GM18858 (cell line): Measurements from ENCODE around the gene SLC25A10.

Source experiments
- ATAC-seq: cut with Tn5 transposase; IDR thresholded peaks from one replicate; pipeline ENCODE4 v1.9.1; 2021; ENCODE audit not compliant: unreplicated experiment

Gene SLC25A10

DNA sequence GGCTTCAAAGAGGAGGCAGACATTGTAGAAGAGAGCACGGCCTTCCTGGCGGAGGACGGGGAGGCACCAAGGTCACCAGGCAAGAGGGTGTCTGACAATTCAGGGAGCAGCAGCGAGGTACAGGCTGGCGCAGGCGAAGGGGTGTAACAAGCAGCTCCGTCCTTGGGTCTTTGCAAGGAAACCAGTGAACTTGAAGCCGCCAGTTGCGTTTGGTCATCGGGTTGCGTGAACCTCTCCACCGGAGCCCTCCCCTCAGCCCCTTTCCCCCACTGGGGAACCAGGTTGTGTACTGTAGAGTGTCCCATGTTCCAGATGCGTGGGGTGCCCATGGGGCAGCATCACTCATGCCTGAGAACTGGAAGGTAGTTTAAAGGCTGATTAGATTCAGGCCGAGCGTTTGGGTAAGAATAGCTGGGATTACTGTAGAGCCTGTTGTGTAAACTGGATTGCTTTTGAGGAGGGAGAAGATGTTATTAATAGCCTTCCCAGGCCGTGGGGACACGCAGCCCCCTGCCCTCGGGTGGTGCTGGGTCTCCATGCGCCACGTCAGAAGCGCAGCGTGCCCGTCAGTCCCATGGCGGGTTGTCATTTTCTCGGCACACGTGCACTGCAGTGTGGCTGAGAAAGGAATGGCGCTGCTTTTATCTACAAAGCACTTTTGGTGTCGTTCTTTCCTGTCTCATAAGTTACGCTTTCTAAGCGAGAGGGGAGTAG lies 6.4 kb upstream of the SLC25A10 start:
- ATAC-seq, result no peak

DNA sequence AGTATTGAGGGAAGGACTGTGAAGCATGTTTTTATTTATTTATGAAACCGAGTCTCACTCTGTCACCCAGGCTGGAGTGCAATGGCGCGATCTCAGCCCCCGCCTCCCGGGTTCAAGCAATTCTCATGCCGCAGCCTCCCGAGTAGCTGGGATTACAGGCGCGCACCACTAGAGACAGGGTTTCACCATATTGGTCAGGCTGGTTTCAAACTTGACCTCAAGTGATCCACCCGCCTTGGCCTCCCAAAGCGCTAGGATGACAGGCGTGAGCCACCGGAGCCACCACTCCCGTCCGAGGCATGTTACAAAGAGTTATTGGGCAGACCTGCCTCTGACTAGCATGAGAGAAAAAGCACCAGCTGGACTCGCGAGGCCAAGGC lies 5.9 kb upstream of the SLC25A10 start:
- ATAC-seq, result no peak

DNA sequence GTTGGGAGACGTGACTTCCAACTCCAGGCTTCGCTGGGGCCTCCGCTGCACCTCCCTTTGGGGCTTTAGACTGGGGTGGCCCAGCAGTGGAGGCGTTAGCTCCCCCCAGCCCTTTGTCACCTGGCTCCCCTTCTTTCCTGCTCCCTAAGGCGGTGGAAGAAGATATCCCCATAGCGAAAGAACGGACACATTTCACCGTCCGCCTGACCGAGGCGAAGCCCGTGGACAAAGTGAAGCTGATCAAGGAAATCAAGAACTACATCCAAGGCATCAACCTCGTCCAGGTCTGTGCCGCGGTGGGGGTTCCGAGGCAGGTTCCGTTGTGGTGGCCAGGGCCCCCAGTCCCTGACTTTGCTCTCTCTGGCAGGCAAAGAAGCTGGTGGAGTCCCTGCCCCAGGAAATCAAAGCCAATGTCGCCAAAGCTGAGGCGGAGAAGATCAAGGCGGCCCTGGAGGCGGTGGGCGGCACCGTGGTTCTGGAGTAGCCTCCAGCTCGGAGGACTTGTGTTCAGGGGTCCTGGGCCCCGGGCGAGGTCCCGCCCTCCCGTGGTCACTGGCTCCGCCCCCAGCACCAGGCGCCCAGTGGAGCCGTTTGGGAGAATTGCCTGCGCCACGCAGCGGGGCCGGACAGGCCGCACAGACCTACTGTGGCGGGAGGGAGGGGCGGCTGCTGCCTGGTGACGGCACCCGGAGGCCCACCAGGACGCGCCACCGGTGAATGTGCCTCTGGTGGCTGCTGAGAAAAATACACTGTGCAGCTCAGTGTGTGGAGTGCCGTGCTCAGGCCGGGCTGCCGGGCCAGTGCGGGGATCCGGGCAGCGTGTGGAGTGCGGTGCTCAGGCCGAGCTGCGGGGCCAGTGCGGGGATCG lies 5.1 kb upstream of the SLC25A10 start:
- no peak for ATAC-seq

DNA sequence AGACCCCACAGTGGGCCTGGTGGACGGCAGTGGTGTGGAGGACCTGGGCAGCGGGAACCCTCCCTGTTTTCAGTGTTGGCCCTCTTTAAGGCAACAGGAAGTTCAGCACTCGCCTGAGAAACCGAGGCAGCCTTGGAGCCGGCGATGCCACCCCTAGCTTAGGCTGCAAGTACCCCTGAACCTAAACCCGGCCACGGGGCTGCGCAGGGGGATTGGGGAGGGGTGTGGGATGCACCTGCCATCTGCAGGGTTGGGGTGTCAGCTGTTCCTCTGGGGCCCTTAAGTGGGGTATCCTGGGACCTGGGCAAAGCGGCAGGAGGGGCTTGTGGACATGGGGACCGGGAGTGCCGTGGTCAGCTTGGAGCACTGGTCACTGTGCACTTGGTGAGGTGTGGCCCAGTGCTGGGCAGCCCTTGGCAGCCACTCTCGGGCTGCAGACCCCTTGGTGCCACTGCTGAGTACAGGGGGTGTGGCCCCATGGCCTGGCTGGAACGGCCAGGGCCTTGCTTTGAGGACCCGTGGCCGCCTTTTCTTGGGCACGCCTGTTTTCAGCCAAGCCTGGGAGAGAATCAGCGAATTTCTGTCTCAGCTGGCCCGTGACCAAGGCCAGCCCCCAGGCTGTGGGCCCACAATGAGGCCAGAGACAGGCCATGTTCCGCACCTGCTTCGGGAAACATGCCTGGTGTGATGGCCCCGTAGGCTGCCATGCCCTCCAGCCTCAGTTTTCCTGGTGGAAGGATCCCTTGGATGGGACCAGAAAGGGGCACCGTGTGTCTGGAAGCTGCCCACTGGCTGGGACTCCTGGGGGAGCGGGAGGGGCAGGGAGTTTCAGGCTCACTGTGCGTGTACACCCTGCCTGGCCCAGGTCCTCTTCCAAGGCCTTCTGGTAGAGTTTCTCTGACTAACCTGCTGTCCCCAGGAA lies 4.1 kb upstream of the SLC25A10 start:
- no peak for ATAC-seq

DNA sequence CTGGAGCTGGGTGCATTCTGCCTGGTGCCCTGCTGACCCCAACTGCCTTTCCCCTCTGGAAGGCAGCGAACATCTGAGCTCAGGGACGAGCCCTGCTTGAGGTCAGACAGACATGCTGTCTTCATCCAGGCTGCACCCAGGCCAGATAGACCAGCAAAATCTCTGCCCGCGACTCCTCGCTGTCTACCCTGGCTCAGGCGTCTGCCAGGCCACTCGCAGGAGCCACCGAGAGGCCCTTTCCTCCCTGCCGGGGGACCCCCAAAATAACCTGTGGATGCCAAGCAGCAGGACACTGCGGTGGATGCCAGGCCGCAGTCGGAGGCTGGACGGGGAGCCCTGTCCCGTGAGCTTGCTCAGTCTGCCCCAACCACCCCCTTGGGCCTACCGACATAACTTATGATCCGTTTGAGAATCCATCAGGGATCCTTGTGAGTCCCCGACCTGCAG lies 3.3 kb upstream of the SLC25A10 start:
- no peak for ATAC-seq

DNA sequence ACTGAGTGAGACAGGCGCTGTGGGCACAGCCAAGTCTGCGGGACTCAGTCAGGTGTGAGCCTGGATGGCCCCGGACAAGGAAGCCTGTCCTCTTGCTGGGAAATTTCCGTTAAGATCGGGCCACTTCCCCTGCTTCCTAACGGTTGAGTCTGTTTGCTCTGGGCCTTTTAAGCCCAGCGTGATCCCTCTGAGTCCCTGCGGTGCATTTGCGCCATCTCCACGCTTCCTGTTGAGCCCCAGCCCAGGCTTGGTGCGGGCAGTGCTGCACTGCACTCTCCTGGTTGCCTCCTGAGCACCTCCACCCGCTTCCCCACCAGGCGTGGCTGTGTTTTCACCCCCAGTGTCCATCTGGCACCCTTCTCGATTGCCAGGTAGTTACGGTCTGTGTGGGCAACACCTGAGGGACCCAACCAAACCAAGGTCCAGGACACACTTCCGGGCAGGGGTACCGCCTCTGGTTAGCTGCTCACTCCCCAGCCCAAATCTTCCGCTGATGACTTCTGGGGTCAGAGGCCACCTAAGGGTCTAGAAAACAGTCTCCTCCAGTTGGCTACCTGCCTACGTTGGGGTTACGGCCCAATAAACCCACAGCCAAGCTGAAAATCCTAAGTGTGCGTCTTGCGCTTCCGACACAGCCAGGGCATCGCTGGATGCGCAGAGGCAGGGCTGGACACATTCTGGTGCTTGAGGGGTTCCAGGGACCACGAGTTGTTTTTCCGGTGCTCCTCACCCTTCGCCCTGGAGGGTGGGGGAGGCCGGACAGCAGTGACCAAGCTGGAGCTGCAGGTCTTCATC lies 1.4 kb upstream of the SLC25A10 start:
- ATAC-seq, result no peak

DNA sequence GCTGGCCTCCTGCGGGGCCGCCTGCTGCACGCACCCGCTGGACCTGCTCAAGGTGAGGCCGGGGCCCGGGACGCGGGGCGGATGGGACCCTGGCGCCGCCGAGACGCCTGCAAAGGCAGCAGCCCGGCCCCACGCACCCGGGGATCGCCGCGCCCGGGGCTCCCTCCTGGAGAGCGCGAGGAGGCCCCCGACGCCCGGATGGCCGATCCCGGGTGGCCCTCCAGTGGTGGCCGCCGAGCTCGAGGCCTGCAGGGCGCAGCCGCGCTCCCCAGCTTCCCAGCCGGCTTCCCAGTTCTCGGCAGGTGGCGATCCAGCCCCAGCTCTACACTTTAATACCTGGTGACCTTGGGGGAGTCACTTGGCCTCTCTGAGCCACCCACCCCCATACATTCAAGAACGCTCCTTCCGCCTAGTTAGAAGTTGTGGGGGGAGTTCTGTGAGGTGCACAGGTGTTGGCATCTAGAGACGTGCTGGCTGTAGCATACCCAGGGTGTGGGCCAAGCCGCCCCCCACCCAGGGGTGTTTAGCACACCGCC lies 452 bp downstream of the SLC25A10 start:
- ATAC-seq, result no peak

DNA sequence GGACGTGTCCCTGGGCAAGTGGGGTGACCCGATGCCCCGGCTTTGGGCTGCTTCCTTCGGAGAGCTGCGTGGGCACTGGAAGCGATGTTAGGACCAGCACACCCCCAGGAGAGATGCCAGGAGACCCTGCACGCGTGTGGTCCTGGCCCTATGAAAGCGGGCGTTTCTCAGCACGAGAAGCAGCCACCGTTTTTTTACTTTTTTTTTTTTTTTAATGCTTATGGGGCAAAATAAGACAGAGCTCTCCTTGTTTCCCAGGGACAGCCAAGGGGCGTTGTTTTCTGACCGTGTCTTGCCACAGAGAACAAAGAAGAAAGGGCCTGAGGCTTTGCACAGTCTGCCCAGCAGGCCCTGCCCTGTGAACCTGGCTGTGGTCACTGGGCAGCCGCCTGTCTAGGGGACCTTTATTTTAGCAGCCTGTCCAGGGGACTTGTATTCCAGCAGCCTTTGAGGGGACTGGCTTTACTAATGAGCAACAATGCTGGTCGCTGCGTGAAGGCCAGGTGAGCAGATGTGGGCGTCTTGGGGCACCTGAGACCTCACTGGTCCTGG lies 996 bp downstream of the SLC25A10 start:
- no peak for ATAC-seq

DNA sequence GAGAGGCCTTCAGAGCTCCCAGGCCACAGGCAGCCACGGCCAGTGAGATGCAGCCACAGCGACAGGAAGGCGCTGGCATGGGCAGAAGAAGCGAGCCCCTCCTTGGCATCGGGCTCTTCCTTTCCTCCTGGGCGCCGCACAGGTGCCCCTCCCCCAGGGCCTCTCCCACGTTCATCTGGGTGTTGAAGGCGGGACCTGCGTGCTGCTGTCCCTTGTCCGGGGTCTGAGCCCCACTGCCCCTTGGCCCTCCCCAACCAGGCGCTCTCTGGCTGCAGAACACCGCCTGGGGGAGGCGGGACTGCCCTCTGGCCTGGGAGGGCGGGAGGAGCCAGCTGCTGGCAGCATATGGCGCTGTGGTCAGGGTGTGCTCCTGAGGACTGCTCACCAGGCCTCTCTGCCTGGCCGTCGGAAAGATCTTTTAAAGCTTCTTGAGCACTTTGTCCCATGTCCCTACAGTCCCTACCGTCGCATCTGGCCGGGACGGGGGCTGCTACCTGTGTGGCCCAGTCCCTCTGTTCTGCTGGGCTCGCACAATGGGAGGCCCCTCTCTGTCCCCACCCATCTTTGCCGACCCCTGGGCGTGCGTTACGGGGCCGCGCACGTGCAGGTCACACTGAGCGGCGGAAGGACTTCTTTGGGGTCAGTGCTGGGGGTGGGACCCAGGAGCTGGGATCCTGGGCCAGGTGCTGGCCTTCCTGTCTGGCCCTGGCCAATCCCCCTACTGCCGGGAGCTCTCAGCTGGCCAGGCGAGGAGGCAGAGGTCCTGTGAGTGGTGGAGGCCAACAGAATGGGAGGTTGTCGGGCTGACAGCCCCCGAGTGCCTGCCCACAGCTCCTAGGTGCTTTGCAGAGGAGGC lies 1.7 kb downstream of the SLC25A10 start:
- no peak for ATAC-seq

DNA sequence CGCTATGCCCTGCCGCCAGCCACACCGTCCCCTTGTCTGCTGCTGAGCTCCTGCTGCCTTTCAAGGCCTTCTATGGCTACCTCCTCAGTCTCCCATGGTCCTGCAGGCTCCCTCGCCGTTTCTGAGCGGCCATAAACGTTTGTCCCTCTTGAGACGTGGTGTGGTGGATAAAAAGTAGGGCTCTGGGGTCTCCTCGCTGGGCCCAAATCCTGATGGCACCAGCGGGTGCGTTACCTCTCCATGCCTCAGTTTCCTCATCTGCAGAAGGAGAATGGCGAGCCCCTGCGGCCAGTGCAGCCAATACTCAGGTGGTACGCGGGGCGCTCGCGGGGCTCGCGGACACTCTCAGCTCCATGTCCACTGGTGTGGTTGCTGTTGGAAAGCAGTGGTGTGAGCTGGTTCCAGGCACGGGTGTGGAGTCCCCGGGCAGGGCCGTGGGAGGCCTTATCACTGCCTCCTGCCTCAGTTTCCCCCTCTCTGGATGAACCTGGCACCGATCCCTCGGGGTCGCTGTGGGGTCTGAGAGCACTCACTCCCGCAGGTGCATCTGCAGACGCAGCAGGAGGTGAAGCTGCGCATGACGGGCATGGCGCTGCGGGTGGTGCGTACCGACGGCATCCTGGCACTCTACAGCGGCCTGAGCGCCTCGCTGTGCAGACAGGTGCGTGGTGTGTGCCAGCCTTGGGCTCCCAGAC lies 2.5 kb downstream of the SLC25A10 start:
- ATAC-seq, result no peak

DNA sequence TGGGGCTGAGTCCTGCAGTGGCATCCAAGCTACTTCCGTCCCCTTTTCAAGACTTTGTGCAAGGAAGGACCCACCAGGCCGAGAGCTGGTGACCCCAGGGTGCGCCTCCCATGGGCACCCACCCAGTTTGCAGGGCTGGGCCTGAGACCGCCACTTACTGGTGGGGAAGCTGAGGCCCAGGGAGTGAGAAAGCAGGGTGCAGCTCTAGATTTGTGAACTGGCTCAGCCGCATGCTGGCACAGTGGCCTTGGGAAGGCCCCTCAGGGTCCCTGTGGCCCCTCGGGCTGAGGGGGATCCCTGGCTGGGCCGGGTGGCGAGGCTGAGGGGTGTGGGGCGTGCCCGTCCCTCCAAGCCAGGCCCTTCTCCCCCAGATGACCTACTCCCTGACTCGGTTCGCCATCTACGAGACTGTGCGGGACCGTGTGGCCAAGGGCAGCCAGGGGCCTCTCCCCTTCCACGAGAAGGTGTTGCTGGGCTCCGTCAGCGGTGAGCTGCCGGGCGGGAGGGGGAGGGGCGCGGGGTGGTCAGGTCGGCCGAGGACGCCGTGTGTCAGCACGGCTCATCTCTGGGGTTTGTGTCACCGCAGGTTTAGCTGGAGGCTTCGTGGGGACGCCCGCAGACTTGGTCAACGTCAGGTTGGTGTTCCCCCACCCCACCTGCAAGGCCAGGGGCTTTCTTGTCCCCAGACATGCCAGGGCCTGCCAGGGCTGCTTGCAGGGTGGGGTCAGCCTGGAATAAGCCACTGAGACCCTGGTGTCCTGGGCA lies 3.2 kb downstream of the SLC25A10 start:
- ATAC-seq, result no peak

DNA sequence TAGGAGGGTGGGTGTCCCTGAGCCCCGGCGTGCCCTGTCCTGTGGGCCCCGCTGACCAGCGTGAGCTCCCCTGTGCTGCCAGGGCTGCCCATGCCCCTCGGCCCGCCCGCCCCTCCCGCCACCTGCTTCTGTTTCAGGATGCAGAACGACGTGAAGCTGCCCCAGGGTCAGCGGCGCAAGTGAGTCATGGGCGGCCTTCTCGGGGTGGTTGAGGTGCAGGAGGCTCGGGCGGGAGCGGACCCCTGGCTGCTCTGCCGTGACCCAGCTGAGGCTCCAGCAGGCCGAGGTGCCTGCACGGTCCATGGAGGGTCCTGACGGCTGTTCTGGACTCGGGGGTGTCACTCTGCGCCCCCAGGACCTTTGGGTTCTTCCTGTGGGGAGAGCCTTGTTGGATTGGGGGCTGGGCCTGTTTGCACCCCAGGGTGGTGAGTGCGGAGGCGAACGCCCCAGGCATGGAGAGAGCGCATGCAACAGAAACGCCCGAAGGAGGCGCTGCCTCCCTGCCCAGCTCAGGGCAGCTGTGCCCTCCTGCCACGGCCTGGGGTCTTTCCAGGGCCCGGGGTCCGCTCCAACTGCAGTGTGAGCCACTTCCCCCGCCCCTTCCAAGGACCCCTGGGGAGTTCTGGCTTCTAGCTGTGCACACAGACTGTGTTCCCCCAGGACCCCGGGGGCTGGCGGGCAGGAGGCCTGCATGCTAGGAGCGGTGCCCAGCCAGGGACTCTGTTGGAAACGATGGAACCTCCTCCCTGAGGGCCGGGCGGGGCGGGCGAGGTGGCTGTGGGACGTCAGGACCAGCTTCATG lies 4.0 kb downstream of the SLC25A10 start:
- no peak for ATAC-seq

DNA sequence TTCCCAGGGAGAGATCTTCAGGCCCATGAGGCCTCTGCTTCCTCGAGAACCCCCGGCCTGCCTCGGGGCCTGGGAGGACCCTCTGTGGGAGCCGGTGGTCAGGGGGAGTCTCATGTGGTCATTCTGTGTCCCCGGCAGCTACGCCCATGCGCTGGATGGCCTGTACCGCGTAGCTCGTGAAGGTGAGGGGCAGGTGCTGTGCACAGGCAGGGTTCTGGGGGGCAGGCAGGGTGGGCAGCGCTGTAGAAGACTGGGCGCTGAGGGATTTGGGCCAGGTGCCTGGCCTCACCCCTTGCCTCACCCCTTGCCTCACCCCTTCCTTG lies 4.6 kb downstream of the SLC25A10 start:
- no peak for ATAC-seq

DNA sequence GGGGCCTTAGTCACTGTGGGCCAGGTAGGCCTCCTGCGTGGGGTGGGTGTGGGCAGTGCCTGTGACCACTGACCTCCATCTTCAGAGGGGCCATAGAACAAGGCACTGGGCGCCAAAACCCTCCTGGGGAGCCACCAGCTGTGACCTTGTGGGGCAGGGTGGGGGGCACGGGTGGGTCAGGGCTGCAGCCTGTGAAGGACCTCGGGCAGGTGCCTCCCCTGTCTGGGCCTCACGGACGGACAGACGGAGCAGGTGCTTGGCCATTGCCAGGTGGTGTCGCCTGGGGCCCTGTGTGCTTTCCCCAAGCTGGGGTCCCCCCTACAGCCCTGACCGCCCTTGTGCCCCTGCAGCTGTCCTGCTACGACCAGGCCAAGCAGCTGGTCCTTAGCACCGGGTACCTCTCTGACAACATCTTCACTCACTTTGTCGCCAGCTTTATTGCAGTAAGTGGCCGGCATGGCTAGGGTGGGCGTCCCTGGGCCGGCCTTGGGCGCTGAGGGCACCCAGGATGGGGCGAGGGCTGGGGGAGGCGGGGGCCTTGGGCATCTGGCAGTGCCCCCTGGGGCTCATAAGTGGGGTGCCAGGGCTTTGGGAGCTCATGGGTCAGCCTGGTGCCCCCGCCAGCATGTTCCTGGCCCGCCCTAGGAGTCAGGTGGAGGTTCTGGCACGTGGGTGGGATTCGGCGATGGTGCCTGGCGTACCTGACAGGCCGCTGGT lies 5.1 kb downstream of the SLC25A10 start:
- ATAC-seq, result no peak

DNA sequence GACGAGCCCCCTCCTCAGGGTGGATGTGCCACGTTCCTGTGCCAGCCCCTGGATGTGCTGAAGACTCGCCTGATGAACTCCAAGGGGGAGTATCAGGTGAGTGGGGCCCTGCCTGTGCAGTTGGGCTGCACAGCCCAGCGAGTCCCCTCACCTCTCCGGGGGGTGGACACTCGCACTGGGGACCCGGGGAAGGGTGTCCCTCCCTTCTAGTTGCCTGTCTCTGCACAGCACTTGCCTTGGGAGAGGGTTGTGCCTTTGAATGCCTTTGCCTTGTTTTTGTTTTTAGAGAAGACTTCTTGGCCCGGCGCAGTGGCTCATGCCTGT lies 5.6 kb downstream of the SLC25A10 start:
- no peak for ATAC-seq

DNA sequence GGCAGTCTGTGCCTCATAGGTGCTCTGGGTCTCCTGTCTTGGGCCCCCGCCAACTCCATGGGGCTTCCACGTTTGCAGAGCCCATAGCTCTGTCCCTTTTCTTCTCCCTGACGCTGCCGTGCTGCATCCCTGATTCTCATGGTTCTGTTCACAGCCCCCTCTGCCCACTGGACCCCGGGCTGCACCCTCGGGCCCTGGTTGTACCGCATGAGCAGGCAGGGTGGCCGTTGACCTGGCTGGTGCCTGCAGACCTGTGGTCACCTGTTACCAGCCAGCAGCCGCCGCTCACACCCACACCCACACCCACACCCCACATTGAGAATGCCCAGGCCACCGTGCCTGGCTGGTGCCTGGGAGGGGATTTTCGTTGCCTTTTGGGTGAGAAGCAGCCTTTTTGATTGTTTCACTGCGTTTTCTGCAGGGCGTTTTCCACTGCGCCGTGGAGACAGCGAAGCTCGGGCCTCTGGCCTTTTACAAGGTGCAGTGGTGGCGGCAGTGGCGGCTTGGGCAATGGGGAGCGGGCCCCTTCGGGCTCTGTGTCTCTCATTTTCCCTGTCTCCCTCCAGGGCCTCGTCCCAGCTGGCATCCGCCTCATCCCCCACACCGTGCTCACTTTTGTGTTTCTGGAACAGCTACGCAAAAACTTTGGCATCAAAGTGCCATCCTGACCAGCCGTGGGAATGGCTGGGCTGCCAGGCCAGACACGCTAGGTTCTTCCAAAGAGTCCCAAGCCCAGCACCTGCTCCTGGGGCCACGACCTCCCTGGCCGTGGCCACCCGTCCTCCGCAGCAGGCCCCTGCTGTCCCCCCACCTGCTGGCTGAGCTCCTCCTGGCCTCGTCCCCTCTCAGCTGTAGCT lies 7.6 kb downstream of the SLC25A10 start:
- no peak for ATAC-seq
